ENCODE data around the gene ITGB2.

ITGB2 gene

DNA sequence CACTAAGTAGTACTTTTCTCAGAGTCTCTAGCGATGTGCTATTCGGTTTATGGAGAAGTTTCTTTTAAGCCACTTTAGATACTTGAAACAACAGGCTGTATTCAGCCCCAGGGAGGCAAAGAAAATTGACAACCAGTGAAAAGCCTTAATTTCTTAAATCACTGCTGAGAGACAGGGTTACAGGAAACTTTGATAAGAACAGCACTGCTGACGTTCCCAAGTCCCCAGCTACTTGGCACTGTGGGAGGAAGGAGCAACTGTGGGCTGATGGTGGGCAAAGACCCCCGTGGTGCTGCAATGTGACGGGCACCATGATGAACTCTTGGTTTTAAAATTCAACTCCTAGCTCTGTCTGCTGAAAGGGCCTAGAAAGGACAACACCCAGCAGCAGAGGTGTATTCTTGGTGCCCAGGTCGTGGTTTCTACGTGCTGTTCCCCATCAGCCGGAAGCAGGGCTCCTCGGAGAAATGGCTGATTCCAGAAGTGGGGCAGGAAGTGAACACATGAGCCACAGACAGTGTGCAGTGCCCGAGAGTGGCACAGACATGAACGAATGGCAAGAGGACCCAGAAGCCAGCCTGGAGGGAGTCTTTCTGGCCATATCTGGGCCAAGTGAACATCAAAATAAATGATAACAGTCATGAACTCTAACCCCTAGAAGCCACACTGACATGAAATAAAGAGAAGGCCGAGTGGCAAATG lies 52.5 kb downstream of the ITGB2 start:
- H3K27me3 ChIP-seq (ENCODE audit: insufficient read depth, low read depth): no peaks in the 10 kb centered on the region
- peaks cover 28% of the 10 kb centered on the region for H3K4me1 ChIP-seq (ENCODE audit: low read depth, poor library complexity, severe bottlenecking)
- H3K27ac ChIP-seq: no peak overlapping the region
- H3K79me2 ChIP-seq (ENCODE audit: insufficient read depth, low read depth): peaks cover 61% of the 10 kb centered on the region; the same call in 1 of the 2 replicates
- H4K20me1 ChIP-seq (ENCODE audit: insufficient read depth): no peaks in the 10 kb centered on the region; the same call in none of the 2 replicates
- TF ChIP-seq, protein P1, sequence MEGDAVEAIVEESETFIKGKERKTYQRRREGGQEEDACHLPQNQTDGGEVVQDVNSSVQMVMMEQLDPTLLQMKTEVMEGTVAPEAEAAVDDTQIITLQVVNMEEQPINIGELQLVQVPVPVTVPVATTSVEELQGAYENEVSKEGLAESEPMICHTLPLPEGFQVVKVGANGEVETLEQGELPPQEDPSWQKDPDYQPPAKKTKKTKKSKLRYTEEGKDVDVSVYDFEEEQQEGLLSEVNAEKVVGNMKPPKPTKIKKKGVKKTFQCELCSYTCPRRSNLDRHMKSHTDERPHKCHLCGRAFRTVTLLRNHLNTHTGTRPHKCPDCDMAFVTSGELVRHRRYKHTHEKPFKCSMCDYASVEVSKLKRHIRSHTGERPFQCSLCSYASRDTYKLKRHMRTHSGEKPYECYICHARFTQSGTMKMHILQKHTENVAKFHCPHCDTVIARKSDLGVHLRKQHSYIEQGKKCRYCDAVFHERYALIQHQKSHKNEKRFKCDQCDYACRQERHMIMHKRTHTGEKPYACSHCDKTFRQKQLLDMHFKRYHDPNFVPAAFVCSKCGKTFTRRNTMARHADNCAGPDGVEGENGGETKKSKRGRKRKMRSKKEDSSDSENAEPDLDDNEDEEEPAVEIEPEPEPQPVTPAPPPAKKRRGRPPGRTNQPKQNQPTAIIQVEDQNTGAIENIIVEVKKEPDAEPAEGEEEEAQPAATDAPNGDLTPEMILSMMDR (conservative IDR thresholded peaks at IDR 0.05; ENCODE audit: low read depth, low read length): no peak
- no peak overlapping the region for H3K4me2 ChIP-seq
- H3K9ac ChIP-seq: no peak overlapping the region
- H3K36me3 ChIP-seq (ENCODE audit: insufficient read depth): no peaks in the 10 kb centered on the region; the same call in 1 of the 2 replicates
- no peak overlapping the region for H3K4me3 ChIP-seq (IDR thresholded peaks at IDR 0.05; ENCODE audit: insufficient read depth, low read depth, low read length)
- H2AFZ ChIP-seq (ENCODE audit: low read depth): no peak overlapping the region

- TF ChIP-seq, protein P1 (conservative IDR thresholded peaks at IDR 0.05; ENCODE audit: low read depth, low read length): no peak
- peaks cover 56% of the 10 kb centered on the region; the same call in 1 of the 2 replicates for H3K79me2 ChIP-seq (ENCODE audit: insufficient read depth, low read depth)
- no peaks in the 10 kb centered on the region; the same call in 1 of the 2 replicates for H3K36me3 ChIP-seq (ENCODE audit: insufficient read depth)
- H4K20me1 ChIP-seq (ENCODE audit: insufficient read depth): no peaks in the 10 kb centered on the region; the same call in none of the 2 replicates
- no peak overlapping the region for H3K27ac ChIP-seq
- no peak overlapping the region for H2AFZ ChIP-seq (ENCODE audit: low read depth)
- peaks cover 26% of the 10 kb centered on the region for H3K4me1 ChIP-seq (ENCODE audit: low read depth, poor library complexity, severe bottlenecking)
- no peak overlapping the region for H3K4me3 ChIP-seq (IDR thresholded peaks at IDR 0.05; ENCODE audit: insufficient read depth, low read depth, low read length)
- H3K9ac ChIP-seq: no peak overlapping the region
- no peak overlapping the region for H3K4me2 ChIP-seq
- no peaks in the 10 kb centered on the region for H3K27me3 ChIP-seq (ENCODE audit: insufficient read depth, low read depth)
These were observed 53.2 kb downstream of the ITGB2 start for GRCh38 chr21:44867464-44867863.

DNA sequence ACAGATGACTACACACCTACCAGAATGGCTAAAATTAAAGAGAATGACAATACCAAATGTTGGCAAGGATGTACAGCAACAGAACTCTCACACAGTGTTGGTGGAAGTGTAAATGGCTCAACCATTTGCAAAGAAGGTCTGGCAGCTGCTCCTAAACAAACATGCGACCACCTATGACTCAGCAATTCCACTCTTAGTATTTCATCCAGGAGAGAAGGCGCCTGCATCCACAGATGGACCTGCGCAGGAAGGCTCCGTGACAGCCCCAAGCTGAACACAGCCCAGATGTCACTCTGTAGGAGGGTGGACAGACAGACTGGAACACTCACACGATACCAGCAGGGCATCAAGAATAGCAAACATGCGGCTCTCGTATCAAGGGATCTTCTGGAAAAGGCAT lies 53.9 kb downstream of the ITGB2 start:
- H2AFZ ChIP-seq (ENCODE audit: low read depth): no peak overlapping the region
- H3K27ac ChIP-seq: no peak overlapping the region
- H3K9ac ChIP-seq: no peak overlapping the region
- TF ChIP-seq, protein P1 (conservative IDR thresholded peaks at IDR 0.05; ENCODE audit: low read depth, low read length): no peak
- no peaks in the 10 kb centered on the region; the same call in 1 of the 2 replicates for H4K20me1 ChIP-seq (ENCODE audit: insufficient read depth)
- H3K4me2 ChIP-seq: no peak overlapping the region
- no peaks in the 10 kb centered on the region; the same call in 1 of the 2 replicates for H3K36me3 ChIP-seq (ENCODE audit: insufficient read depth)
- peaks cover 20% of the 10 kb centered on the region for H3K4me1 ChIP-seq (ENCODE audit: low read depth, poor library complexity, severe bottlenecking)
- H3K27me3 ChIP-seq (ENCODE audit: insufficient read depth, low read depth): no peaks in the 10 kb centered on the region
- H3K79me2 ChIP-seq (ENCODE audit: insufficient read depth, low read depth): peaks cover 49% of the 10 kb centered on the region; the same call in 1 of the 2 replicates
- H3K4me3 ChIP-seq (IDR thresholded peaks at IDR 0.05; ENCODE audit: insufficient read depth, low read depth, low read length): no peak overlapping the region

DNA sequence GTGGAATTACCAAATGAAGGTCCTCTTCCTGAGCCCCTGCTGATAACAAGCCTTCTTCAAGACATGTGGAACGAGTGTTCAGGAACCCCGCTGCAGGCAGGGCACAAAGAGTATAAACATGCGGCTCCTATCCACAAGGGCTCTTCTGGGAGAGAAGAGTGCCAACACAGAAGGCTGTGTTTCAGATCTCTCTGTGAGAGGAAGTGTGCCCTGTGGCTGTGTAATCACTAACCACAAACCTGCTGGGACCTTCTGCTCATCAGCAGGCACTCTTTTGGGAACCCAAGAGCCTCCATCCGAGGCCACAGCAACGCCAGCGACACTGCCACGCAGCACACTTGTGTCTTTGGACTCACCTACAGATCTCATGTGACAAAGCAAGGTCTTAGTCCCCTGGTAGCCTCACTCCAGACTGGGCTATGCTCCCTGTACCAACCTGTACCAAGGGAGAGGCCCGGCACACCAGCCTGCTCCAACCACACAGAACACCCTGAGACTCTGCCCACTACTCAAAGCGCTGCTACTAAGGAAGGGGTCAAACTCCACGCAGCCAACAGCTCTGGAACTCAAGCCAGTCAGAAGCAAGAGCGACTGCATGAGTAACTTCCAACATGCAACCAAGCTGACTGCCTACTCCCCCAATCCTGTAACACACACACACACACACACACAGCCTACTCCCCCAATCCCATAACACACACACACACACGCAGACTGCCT lies 55.0 kb downstream of the ITGB2 start:
- Histone ChIP-seq H3K4me2 (peak overlapping the region; percentile 34; the same call in 1 of the 2 replicates), H3K9ac (no peak overlapping the region), H3K27ac (no peak overlapping the region), H2AFZ (ENCODE audit: low read depth) (no peak overlapping the region), H3K36me3 (ENCODE audit: insufficient read depth) (no peaks in the 10 kb centered on the region; the same call in 1 of the 2 replicates), H3K4me1 (ENCODE audit: low read depth, poor library complexity, severe bottlenecking) (peaks cover 15% of the 10 kb centered on the region), H3K79me2 (ENCODE audit: insufficient read depth, low read depth) (peaks cover 40% of the 10 kb centered on the region; the same call in 1 of the 2 replicates), H3K27me3 (ENCODE audit: insufficient read depth, low read depth) (no peaks in the 10 kb centered on the region), H4K20me1 (ENCODE audit: insufficient read depth) (no peaks in the 10 kb centered on the region; the same call in 1 of the 2 replicates), H3K4me3 (IDR thresholded peaks at IDR 0.05; ENCODE audit: insufficient read depth, low read depth, low read length) (no peak overlapping the region)
- TF ChIP-seq, protein P1 (conservative IDR thresholded peaks at IDR 0.05; ENCODE audit: low read depth, low read length): no peak

Measured in KMS-11 (cell line).